H1 (cell line): ENCODE data around the gene HMGCL. TPM values are rescaled to one million over a fixed set of nuclear protein-coding genes. Genes with fewer than 3 reads are reported as not detected.

Experiments
- CTCF ChIA-PET: fragments of 300-600 bp; sonication (Branson Sonifier 250); formaldehyde crosslinking; loops from one replicate; lab custom pipeline; 2021; ENCODE audit not compliant: partially characterized antibody; lab: Charles Lee
- POLR2A ChIA-PET: fragments of 300-600 bp; sonication (Branson Sonifier 250); formaldehyde crosslinking; loops from one replicate; lab custom pipeline; 2021; ENCODE audit warnings: inconsistent platforms; ENCODE audit not compliant: partially characterized antibody; lab: Charles Lee
- DNase-seq, 2 experiments: peaks; one replicate each; pipeline versions ENCODE4 v3.0.0 to v3.0.0-alpha.2; 2010 to 2022; ENCODE audit warnings: low spot score in 2 of 2, low read depth in 1 of 2, mixed read lengths in 1 of 2
- FAIRE-seq: peaks from 2 replicates; lab custom pipeline; 2011; peaks lifted over from hg19 to GRCh38; lab: Jason Lieb, UNC
- H2AFZ ChIP-seq: 2 replicates; pipeline ENCODE4 v1.8.1; 2012; ENCODE audit warnings: low read length, inconsistent platforms
- H2AK5ac ChIP-seq: 2 replicates; pipeline ENCODE4 v1.6.1; 2013; ENCODE audit warnings: low read depth, low read length
- H2BK120ac ChIP-seq: replicated peaks from 2 replicates; pipeline ENCODE3; 2013; ENCODE audit warnings: low read depth, low read length, inconsistent platforms
- H2BK12ac ChIP-seq: 2 replicates; pipeline ENCODE4 v1.6.1; 2013; ENCODE audit warnings: low read depth, low read length
- H2BK15ac ChIP-seq: 2 replicates; pipeline ENCODE4 v1.6.1; 2013; ENCODE audit warnings: low read length
- H2BK20ac ChIP-seq: 2 replicates; pipeline ENCODE4 v1.6.1; 2013; ENCODE audit warnings: low read length
- H2BK5ac ChIP-seq: 2 replicates; pipeline ENCODE4 v1.6.1; 2013; ENCODE audit warnings: low read depth, low read length
- H3K14ac ChIP-seq: 2 replicates; pipeline ENCODE4 v1.6.1; 2013; ENCODE audit warnings: inconsistent platforms; ENCODE audit not compliant: insufficient read length
- H3K18ac ChIP-seq: 2 replicates; pipeline ENCODE4 v1.6.1; 2013; ENCODE audit warnings: low read length; ENCODE audit errors: extremely low read depth
- H3K23ac ChIP-seq: 2 replicates; pipeline ENCODE4 v1.6.1; 2013; ENCODE audit warnings: inconsistent platforms; ENCODE audit not compliant: insufficient read length
- H3K23me2 ChIP-seq: 2 replicates; pipeline ENCODE4 v1.6.1; 2013; ENCODE audit warnings: low read depth, low read length
- H3K27ac ChIP-seq: 2 replicates; pipeline ENCODE4 v1.6.1; 2011; ENCODE audit warnings: low read depth, low read length, inconsistent platforms
- H3K27me3 ChIP-seq, 4 experiments: replicated peaks in 1 of 4; 1 replicate in 1 of 4; 2 replicates in 3 of 4; pipeline versions ENCODE4 v1.6.1 to v1.8.1; 2011 to 2013; ENCODE audit warnings: low read length in 3 of 4, mild to moderate bottlenecking in 3 of 4, inconsistent platforms in 2 of 4, mixed read lengths in 2 of 4, moderate library complexity in 1 of 4; ENCODE audit not compliant: control insufficient read depth in 3 of 4, insufficient read depth in 3 of 4; ENCODE audit errors: extremely low read depth in 1 of 4
- H3K36me3 ChIP-seq, 4 experiments: 2 replicates each; pipeline versions ENCODE4 v1.6.1 to v1.8.1; 2011 to 2013; ENCODE audit warnings: mild to moderate bottlenecking in 4 of 4, low read length in 3 of 4, moderate library complexity in 2 of 4, control low read depth in 1 of 4, inconsistent platforms in 1 of 4; ENCODE audit not compliant: insufficient read depth in 4 of 4, control insufficient read depth in 2 of 4
- H3K4ac ChIP-seq: replicated peaks from 2 replicates; pipeline ENCODE3; 2013; ENCODE audit warnings: low read length, low read depth, mixed read lengths, inconsistent platforms; ENCODE audit not compliant: insufficient read length
- H3K4me1 ChIP-seq, 4 experiments: replicated peaks in 1 of 4; 1 replicate in 1 of 4; 2 replicates in 3 of 4; pipeline versions ENCODE4 v1.6.1 to v1.8.1; 2011 to 2013; ENCODE audit warnings: low read length in 3 of 4, inconsistent platforms in 2 of 4, mixed read lengths in 1 of 4; ENCODE audit not compliant: insufficient read depth in 4 of 4, control insufficient read depth in 3 of 4
- H3K4me2 ChIP-seq, 2 experiments: 2 replicates each; pipeline versions ENCODE4 v1.6.1 to v1.8.1; 2011 to 2013; ENCODE audit warnings: low read depth in 2 of 2, low read length in 2 of 2, control low read depth in 1 of 2, inconsistent platforms in 1 of 2, mild to moderate bottlenecking in 1 of 2; ENCODE audit not compliant: insufficient read depth in 1 of 2
- H3K4me3 ChIP-seq, 4 experiments: fragments of 200-600, 300-600 bp in 1 of 4; sonication (generic), shearing (Covaris generic), sonication (Bioruptor Twin) in 1 of 4; 2 replicates each; pipeline versions ENCODE4 v1.5.1 to v1.8.1; 2011 to 2016; ENCODE audit warnings: low read length in 4 of 4, low read depth in 3 of 4, control low read depth in 2 of 4, inconsistent platforms in 2 of 4, mild to moderate bottlenecking in 2 of 4, mixed read lengths in 1 of 4, moderate library complexity in 1 of 4; ENCODE audit not compliant: insufficient read depth in 2 of 4; ENCODE audit errors: extremely low read depth in 1 of 4
- H3K56ac ChIP-seq: replicated peaks from 2 replicates; pipeline ENCODE3; 2013; ENCODE audit warnings: low read depth, mild to moderate bottlenecking, mixed read lengths, low read length, inconsistent platforms; ENCODE audit not compliant: insufficient read length
- H3K79me1 ChIP-seq: 2 replicates; pipeline ENCODE4 v1.6.1; 2013; ENCODE audit warnings: low read depth, low read length, control low read depth
- H3K79me2 ChIP-seq, 2 experiments: 2 replicates each; pipeline versions ENCODE4 v1.6.1 to v1.8.1; 2012 to 2013; ENCODE audit warnings: low read length in 2 of 2, mild to moderate bottlenecking in 2 of 2, inconsistent platforms in 1 of 2; ENCODE audit not compliant: insufficient read depth in 2 of 2, control insufficient read depth in 1 of 2
- H3K9ac ChIP-seq, 4 experiments: replicated peaks in 1 of 4; 1 replicate in 1 of 4; 2 replicates in 3 of 4; pipeline versions ENCODE4 v1.6.1 to v1.8.1; 2011 to 2013; ENCODE audit warnings: low read depth in 3 of 4, low read length in 3 of 4, control low read depth in 2 of 4, mild to moderate bottlenecking in 2 of 4, moderate library complexity in 2 of 4, inconsistent platforms in 1 of 4; ENCODE audit errors: extremely low read depth in 1 of 4
- H3K9me3 ChIP-seq, 2 experiments: 2 replicates each; pipeline versions ENCODE4 v1.6.1 to v1.8.1; 2012 to 2013; ENCODE audit warnings: mild to moderate bottlenecking in 2 of 2, moderate library complexity in 2 of 2, control low read depth in 1 of 2, inconsistent platforms in 1 of 2, low read depth in 1 of 2, low read length in 1 of 2, mixed read lengths in 1 of 2; ENCODE audit not compliant: insufficient read depth in 2 of 2
- H4K20me1 ChIP-seq, 2 experiments: replicated peaks in 1 of 2; 2 replicates each; pipeline versions ENCODE3 to v1.8.1; 2011 to 2013; ENCODE audit warnings: inconsistent platforms in 2 of 2, low read length in 2 of 2, mild to moderate bottlenecking in 1 of 2; ENCODE audit not compliant: insufficient read depth in 2 of 2, control insufficient read depth in 1 of 2
- H4K5ac ChIP-seq: 2 replicates; pipeline ENCODE4 v1.6.1; 2013; ENCODE audit warnings: low read length, low read depth, mixed read lengths, inconsistent platforms; ENCODE audit not compliant: insufficient read length
- H4K8ac ChIP-seq: 2 replicates; pipeline ENCODE4 v1.8.0; 2013; ENCODE audit warnings: mild to moderate bottlenecking, moderate library complexity, low read length, inconsistent platforms; ENCODE audit not compliant: insufficient read depth; ENCODE audit errors: extremely low read depth
- H4K91ac ChIP-seq: replicated peaks from 2 replicates; pipeline ENCODE3; 2013; ENCODE audit warnings: low read length, mixed read lengths, inconsistent platforms; ENCODE audit not compliant: insufficient read length
- ASH2L ChIP-seq: fragments of 200-600, 300-600 bp; sonication (generic); IDR thresholded peaks from one replicate; pipeline ENCODE4 v1.7.1; 2017; ENCODE audit warnings: low read length
- BACH1 ChIP-seq: IDR thresholded peaks from 2 replicates; pipeline ENCODE4 v1.6.1; 2012; ENCODE audit warnings: low read length, improper control_type of control experiment
- CHD1 ChIP-seq: IDR thresholded peaks from 2 replicates; pipeline ENCODE4 v1.6.1; 2012; ENCODE audit warnings: low read depth, low read length, improper control_type of control experiment
- JUN ChIP-seq: IDR thresholded peaks from 2 replicates; pipeline ENCODE4 v1.6.1; 2011; ENCODE audit warnings: low read depth, mild to moderate bottlenecking, improper control_type of control experiment, low read length
- SIN3A ChIP-seq, 2 experiments: IDR thresholded peaks in 1 of 2; conservative IDR thresholded peaks in 1 of 2; 2 replicates each; pipeline ENCODE4 v1.6.1; 2011 to 2012; ENCODE audit warnings: low read length in 2 of 2, improper control_type of control experiment in 1 of 2, low read depth in 1 of 2, mild to moderate bottlenecking in 1 of 2
- WGBS, 2 experiments: shearing (Covaris generic) in 1 of 2; methylation state at CpG; one replicate each; pipeline versions ENCODE4 v1.1.6 to v1.1.7; 2013 to 2015; ENCODE audit warnings: low lambda C conversion rate in 2 of 2, mixed read lengths in 2 of 2, inconsistent platforms in 1 of 2, low coverage in 1 of 2, missing lambda C conversion rate in 1 of 2; ENCODE audit not compliant: insufficient replicate concordance in 2 of 2, insufficient coverage in 1 of 2, insufficient read length in 1 of 2; ENCODE audit errors: extremely low coverage in 1 of 2, missing lambda C conversion rate in 1 of 2; 5-methylcytosine and 5-hydroxymethylcytosine counted together
- polyA plus RNA-seq, 7 experiments: library from polyadenylated mRNA; depleted of rRNA in 3 of 7; stranded (reverse) in 5 of 7; unstranded in 2 of 7; fragments of >200 nt in 5 of 7; fragments of 200-250 nt in 2 of 7; gene quantifications; 1 replicate in 5 of 7; 2 replicates in 1 of 7; 4 replicates in 1 of 7; pipeline versions ENCODE4 v1.2.1 to v1.2.3, GENCODE V29; 2011 to 2013; ENCODE audit warnings: missing spikeins in 2 of 7, mixed read lengths in 2 of 7
- total RNA-seq: library from RNA; stranded (reverse); fragmentation: NEBNext Ultra II Directional; extraction: Animal tissue kit (Norgen Biotek cat#: 25700); gene quantifications from 2 replicates; pipeline ENCODE4 v1.2.1, GENCODE V29; 2021

Gene HMGCL
- total and polyA plus RNA-seq, 2 of the 8 experiments (the other 6 are each of a cell fraction or from before 2014, with no cell fraction given), result 13.7 to 19.5 TPM

DNA sequence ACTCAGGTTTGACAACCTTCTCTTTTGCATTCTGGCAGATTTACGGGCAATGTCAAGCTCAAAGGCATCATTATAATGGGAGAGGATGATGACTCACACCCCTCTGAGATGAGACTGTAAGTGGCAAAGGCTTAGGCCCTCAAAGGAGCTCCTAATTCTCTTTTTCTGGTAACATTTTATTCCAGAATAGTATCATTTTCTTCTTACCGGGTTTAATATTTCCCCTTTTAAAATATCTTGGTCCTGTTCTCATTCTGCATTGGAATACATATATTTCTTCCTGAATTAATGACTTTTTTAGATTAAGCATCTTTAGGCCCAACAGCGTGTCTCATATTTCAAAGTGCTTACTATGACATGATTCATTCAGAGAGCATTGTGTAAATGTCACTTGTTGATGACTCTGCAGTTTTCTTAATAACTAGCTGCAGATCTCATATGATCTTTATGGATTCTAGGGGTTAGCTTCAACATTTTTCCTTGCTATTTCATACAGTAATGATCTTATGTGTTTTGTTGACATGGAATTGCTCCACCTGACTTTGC, 45.3 kb downstream of the HMGCL start:
- Histone ChIP-seq H2BK5ac (no peak overlapping the region), H3K14ac (no peak overlapping the region), H4K91ac (no peak overlapping the region), H3K36me3 (peaks cover 0 to 12% (median 5%) of the 10 kb centered on the region in 4 experiments; a peak in 3 of 8 replicates), H3K23me2 (peaks cover 6% of the 10 kb centered on the region; the same call in 1 of the 2 replicates), H3K79me1 (0 out of 2 replicates have a peak, but pooled peaks cover 4% of the 10 kb centered on the region), H2BK120ac (no peak overlapping the region), H3K23ac (no peak overlapping the region), H3K27me3 (no peaks in the 10 kb centered on the region), H3K56ac (no peak overlapping the region), H3K9ac (no peak overlapping the region), H2AFZ (no peak overlapping the region), H2AK5ac (no peak overlapping the region), H3K4me1 (peaks cover 0 to 5% (median 3%) of the 10 kb centered on the region in 4 experiments; a peak in 3 of 7 replicates), H3K18ac (no peak overlapping the region), H3K4me3 (no peak overlapping the region), H3K9me3 (no peaks in the 10 kb centered on the region), H4K5ac (no peak overlapping the region), H2BK12ac (no peak overlapping the region), H4K8ac (no peak overlapping the region), H3K27ac (no peak overlapping the region), H2BK15ac (no peak overlapping the region), H3K4ac (no peak overlapping the region), H3K4me2 (peak overlapping the region in 1 of 2 experiments; percentile 88; a peak in 1 of 4 replicates), H4K20me1 (peaks cover 0 to 3% of the 10 kb centered on the region in 2 experiments), H3K79me2 (peaks cover 12 to 34% of the 10 kb centered on the region in 2 experiments), H2BK20ac (no peak overlapping the region)
- POLR2A ChIA-PET, result interaction anchor here (0.6 to 12.5 kb wide), 6 partner anchors 14 to 149 kb away, joined by 3 to 192 read pairs (median 4); partner anchors contain the start of genes GALE, LYPLA2 and RPL11
- 91% methylated on average over 3 of the region's 3 CpGs; no CpG with 5 or more reads in 1 of the 2 experiments for WGBS, 2 experiments
- no peak for DNase-seq
- no peak for FAIRE-seq
- CTCF ChIA-PET, result interaction anchor here (0.6 to 3.5 kb wide), 4 partner anchors 9 to 31 kb away, joined by 3 to 16 read pairs (median 4); partner anchors contain the start of gene LYPLA2
- no peak for TF ChIP-seq CHD1
- no peak for TF ChIP-seq JUN
- TF ChIP-seq SIN3A (conservative IDR thresholded peaks at IDR 0.05 in 1 of 2, IDR thresholded peaks at IDR 0.05 in 1 of 2; ENCODE audit: low read depth in 1 of 2, low read length in 2 of 2), result no peak
- TF ChIP-seq ASH2L, result no peak
- TF ChIP-seq BACH1, result no peak
